ENCODE results near the gene ARMC2.
"Not testable (repeated sequence)": the region's sequence is repeated elsewhere in the genome, so short reads cannot be mapped to it uniquely, and the experiment has no call there.

ARMC2 gene, protein sequence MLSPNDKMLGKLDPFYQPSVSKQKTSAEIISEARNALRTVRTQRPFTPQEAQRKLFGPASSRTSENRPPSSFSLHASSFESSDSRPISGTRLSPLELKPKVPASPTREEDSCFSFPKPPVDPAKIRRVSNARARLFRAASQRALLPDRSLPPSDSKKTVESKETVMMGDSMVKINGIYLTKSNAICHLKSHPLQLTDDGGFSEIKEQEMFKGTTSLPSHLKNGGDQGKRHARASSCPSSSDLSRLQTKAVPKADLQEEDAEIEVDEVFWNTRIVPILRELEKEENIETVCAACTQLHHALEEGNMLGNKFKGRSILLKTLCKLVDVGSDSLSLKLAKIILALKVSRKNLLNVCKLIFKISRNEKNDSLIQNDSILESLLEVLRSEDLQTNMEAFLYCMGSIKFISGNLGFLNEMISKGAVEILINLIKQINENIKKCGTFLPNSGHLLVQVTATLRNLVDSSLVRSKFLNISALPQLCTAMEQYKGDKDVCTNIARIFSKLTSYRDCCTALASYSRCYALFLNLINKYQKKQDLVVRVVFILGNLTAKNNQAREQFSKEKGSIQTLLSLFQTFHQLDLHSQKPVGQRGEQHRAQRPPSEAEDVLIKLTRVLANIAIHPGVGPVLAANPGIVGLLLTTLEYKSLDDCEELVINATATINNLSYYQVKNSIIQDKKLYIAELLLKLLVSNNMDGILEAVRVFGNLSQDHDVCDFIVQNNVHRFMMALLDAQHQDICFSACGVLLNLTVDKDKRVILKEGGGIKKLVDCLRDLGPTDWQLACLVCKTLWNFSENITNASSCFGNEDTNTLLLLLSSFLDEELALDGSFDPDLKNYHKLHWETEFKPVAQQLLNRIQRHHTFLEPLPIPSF

DNA sequence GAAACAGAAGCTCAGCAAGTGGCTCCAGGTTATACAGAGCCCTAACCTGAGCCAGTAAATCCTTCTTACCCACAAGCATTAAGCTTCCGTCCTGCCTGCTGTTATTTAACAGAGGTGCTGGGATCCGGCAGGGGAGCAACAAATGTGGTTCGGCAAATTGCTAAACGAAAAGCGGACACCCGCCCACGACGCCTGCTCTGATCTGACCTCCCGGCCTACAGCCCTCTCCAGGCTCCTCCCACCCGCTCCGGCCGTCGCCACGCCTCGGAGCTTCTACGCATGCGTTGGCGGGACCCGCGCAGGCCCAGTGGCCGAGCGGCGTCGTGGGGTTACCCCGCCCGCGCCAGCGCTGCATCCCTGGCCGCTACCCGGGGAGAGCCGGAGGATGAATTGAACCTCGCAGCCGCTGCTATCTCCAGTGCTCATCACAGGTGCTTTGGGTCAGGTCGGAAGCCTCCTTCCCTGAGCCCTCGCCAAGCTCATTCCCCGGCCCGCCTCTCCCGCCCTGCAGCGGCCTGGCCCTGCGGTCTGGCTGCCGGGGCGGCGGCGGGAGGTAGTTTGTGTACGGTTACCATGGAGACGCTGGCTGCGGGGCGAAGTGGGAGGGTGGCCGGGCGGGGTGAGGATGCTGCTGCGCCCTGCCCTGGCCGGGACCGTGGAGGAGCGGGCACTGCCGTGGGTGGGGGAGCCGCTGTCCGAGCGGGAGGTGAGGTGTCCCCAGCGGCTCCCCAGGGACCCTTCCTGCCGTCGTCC, at the start of gene ARMC2:
TSS of gene ARMC2 (plus strand) at position 307 of the 753 bp plus-strand sequence. CDS start 5,846 bp downstream, outside the sequence.
- DNase-seq (ENCODE audit: low read depth in 3 of 3), result peak; percentile 69 to 85 (median 76)

DNA sequence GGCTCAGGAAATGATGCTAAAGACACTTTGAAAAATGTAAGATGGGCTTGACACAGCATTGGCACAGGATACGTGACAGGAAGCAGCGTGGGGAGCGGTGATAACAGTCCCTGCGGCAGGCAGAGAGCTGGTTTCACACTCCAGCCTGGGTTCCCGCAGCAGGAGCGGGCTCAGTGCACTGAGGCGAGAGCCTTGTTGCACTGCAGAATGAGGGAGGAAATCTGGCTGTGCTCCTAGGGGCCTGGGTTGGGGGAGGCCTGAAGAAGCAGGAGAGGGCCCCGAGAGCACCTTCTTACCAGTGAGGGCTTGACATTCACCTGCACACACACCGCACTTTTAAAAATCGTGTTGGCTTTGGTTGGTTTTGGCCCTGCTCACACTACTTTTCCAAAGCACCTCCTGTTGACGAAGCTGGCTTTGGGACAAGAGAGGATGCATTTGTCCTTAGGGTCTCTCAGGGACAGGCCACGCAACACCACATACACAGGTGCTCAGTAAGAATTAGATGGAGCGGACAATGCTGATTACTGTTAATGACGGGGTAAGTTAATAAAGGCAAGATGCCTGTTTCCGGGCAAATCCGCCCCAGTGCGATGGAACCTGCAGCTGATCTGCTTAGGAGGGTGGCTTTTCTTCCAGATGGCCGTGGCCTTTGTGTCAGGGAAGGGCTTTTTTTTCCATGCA, 49.4 kb upstream of the ARMC2 start:
- DNase-seq (ENCODE audit: low read depth in 3 of 3), result peak; percentile 14 to 46 (median 28)

DNA sequence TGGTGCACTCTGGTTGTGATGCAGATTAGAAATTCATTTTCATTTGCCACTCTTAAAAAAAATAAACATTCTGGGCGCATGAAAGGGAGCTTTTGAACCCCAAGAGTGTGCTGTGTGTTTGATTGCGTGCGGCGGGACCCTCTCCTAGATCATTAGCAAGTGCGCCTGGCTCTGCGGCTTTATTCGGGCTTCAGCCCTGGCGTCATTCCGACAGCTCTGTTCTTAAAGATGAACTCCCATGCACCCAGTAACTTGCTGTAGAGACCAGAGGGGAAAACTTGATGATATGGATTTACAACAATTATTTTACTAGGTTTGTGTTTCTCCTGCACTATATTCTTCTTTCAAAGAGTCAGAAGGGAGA, 48.9 kb upstream of the ARMC2 start:
- no peak for DNase-seq (ENCODE audit: low read depth in 3 of 3)

DNA sequence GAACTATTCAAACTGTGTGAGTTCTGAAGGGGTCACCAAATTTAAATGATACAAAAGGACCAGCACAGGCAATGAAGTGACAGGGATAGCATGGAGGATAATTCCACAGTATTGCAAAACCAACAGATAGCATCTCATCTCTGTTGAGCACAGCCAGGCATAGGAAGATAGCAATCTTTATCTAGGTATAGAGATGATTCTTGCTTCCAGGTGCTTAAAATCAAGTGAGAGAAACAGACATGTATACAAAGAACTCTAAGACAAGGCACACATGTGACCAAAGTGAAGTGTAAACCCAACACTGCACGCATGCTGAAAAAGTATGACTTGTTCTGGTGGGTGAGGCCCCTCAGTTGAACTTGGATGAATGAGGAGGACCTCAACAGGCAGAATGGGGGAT, 48.4 kb upstream of the ARMC2 start:
- no peak for DNase-seq (ENCODE audit: low read depth in 3 of 3)

DNA sequence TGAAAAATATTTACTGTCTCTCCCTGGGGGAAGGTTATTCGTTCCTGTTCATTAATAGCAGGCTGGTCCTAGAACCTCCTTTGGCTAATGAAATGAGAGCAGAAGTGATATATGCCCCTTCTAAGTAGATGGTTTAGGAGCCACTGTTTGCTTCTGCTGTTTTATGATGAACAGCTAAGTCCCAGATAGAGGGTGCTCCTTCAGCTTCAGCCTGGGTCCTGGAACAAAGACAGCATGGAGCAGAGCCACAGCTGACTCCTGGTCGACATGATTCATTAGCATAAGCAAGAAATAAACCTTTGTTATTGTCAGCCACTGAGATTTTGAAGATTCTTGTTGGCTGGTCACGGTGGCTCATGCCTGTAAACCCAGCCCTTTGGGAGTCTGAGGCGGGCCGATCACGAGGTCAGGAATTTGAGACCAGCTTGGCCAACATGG, 47.8 kb upstream of the ARMC2 start:
- DNase-seq (ENCODE audit: low read depth in 3 of 3), result no peak

DNA sequence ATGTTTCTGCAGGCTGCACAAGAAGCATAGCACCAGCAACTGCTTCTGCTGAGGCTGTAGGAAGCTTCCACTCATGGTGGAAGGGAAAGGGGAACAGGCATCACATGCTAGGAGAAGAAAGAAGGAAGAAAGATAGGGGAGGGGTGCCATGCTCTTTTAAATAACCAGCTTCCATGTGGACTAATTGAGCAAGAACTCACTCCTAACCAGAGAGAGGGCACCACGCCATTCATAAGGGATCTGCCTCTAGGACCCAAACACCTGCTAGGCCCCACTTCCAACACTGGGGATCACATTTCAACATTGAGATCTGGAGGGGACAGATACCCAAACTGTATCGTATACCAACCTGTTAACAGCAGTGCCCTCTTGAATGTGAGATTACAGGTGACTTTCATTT, 46.9 kb upstream of the ARMC2 start:
- DNase-seq (ENCODE audit: low read depth in 3 of 3), result no peak

DNA sequence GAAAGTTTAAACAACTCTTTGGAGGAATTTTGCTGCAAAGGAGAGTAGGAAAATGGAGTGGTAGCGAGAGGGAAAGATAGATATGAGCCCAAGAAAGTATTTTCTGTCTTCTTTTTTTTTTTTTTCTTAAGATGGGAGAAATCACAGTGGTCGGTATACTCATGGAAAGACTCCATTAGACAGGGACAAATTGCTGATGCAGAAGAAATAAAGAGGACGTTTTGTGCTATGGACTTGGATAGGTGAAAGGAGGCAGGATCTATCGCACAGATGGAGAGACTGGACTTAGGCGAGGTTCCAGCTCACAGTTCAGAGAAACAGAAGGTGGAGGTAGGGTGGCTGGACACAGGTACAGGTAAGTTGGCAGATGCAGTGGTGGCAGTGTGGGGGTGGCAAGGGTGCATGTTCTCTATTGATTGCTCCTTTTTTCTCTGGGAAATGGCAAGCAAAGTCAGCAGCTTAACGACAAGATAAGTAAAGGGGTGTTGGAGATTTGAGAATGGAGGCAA, 44.2 kb upstream of the ARMC2 start:
- DNase-seq (ENCODE audit: low read depth in 3 of 3), result no peak

DNA sequence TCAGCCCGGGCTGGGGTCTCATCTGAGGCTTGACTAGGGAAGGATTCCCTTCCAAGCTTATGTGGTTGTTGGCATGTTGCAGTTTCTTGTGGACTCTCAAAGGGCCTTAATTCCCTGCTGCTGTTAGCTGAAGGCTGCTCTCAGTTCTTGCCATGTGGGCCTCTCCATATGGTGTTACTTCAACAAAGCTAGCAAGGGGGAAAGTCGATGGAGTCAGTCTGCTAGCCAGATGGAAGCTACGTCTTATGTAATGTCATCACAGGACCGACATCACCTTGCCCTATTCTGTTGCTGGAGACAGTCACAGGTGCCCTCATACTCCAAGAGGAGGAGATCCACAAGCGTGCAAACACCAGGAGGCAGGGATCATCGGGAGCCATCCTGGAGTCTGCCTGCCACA, 43.3 kb upstream of the ARMC2 start:
- no peak for DNase-seq (ENCODE audit: low read depth in 3 of 3)

DNA sequence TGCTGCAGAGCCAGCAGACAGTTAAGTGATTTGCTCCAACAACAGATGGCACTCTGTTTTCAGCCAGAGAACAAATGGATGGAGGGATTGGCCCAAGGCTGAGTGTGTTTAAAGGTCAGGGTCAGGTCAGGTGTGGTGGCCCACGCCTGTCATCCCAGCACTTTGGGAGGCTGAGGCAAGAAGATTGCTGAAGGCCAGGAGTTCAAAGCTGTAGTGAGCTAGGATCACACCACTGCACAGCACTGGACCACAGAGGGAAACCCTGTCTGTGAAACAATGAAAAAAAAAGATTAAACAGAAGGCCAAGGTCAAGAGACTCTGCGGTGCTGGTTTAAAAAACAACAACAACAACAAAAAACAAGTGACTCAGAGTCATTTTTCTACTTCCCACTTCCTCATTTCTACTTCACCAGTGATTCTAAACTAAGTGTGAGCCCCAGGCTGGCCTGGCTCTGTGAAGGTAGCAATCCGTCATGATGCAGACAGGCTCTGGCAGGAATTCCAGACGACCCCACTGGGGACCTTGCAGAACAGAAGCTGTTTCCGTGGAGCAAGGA, 42.5 kb upstream of the ARMC2 start:
- DNase-seq (ENCODE audit: low read depth in 3 of 3), result no peak

DNA sequence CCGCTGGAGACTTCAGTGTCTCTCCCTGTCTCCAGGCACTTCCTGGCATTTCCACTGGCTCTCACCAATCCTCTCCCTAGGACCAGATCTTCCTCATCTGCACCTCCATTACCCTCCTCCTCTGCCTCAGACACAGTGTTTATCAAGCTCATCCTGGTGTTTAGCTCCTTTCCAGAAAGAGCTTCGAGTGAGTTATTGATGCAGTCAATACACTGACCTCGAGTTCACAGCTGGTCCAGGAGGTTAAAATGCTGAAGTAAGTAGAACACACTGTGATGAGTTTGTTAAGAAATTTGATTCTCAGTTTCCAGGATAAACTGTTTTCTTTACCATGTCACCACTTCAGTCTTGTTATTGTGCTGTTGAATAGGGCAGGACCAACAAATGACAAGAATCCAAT, 42.1 kb upstream of the ARMC2 start:
- no peak for DNase-seq (ENCODE audit: low read depth in 3 of 3)

DNA sequence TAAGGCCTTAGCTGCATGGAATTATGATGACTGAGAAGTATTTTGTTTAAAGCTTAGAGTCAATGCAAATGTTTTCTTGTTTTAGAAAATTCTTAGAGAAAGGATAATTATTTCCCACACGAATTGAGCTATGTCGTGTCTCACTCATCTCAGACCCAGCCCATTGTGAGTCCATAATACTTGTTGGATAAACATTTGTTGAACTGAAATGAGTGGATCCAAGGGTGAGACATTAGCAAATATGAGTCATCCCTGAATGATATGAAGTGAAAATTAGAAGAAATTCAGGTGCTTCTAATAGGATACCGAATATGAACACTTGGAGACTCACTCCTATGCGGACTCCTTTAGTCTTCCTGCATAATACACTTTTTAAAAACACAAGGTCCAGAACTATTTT, 41.6 kb upstream of the ARMC2 start:
- no peak for DNase-seq (ENCODE audit: low read depth in 3 of 3)

DNA sequence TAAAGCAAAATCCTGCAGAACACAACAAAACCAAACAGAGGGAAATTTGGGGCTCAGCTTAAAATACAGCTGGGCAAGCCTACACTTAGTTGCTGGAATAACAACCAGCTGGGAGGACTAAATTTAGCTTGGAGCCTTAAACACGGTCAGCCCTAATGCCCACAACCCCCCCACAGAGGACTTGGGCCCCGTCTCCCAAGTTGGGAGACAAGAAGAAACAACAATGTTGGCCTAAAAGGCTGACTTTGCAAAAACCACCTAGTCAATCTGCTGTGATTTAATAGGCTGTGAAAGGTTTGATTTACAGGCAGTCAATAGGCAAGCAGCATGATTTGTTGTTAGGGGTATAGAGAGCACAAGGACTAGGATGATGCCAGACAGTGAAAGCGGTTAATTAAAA, 40.3 kb upstream of the ARMC2 start:
- no peak for DNase-seq (ENCODE audit: low read depth in 3 of 3)

DNA sequence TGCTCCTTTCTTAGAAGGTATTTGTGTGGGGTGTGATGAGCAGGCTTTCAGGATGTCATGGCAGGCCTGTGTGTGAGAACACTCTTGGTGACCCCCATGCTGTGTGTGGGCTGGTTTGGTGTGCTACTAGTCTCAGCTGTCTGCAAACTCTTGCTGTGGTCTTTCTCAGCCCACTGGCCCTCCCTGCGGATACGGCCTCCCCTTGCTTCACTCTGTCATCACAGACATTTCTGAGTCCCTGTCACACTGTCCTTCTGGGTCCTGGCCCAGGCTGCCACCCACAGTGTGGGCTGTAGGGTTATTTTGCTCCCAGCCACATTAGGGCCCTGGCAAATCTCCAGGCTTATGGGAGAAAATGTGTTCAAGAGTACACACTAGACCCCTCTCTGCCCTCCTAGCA, 39.0 kb upstream of the ARMC2 start:
- no peak for DNase-seq (ENCODE audit: low read depth in 3 of 3)

DNA sequence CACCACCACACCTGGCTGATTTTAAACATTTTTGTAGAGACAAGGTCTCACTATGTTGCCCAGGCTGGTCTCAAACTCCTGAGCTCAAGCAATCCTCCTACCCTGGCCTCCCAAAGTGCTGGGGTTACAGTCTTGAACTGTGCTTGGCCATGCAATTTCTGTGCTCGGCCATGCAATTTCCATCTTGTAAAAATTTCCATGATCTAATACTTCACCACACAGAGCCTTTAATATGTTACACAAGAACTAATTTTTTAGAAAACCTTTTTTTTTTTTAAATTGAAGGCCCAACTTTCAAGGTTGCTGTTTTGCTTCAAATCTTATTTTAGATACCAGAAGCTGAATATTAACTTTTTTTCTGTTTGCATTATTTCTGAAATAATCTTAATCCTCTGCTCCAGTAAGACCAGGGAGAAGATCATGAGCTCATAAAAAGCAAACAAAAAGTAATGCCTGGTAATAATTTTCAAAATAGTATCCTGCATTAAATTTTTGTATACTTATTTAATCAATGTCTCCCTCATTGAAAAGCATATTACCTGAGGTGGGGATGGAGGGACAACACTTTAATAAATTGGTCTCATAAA, 38.1 kb upstream of the ARMC2 start:
- DNase-seq (ENCODE audit: low read depth in 3 of 3), result no peak

DNA sequence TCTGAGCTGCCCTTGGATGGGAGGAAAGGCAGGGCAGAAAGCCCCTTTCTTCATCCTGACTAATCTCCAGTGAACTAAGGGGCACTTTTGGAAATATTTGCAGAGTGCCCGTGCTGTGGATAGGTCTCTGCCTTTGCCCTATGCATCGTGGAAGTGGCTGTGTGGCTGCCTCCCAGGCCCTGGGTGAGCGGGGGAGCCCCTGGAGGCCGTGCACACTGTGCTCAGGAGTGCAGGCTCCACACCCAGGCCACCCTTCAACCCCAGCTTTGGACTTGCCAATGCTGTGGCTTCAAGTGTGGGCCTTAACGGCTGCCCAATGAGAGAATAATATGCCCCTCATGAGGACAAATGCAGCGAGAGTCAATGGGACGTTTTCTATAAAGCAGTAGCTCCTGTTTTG, 36.7 kb upstream of the ARMC2 start:
- DNase-seq (ENCODE audit: low read depth in 3 of 3), result no peak

DNA sequence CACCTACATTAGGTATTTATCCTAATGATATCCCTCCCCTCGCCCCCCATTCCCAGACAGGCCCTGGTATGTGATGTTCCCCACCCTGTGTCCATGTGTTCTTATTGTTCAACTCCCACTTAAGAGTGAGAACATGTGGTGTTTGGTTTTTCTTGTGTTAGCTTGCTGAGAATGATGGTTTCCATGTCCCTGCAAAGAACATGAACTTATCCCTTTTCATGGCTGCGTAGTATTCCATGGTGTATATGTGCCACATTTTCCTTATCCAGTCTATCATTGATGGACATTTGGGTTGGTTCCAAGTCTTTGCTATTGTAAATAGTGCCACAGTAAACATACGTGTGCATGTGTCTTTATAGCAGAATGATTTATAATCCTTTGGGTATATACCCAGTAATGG, 35.0 kb upstream of the ARMC2 start:
- DNase-seq (ENCODE audit: low read depth in 3 of 3), result not testable (repeated sequence)

DNA sequence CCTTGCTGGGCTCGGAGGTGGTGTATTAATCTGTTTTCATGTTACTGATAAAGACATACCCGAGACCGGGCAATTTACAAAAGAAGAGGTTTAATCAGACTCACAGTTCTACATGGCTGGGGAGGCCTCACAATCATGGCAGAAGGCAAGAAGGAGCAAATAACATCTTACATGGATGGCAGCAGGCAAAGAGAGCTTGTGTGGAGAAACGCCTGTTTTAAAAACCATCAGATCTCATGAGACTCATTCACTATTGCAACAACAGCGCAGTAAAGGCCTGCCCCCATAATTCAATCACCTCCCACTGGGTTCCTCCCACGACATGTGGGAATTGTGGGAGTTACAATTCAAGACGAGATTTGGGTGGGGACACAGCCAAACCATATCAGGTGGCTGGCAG, 30.9 kb upstream of the ARMC2 start:
- DNase-seq (ENCODE audit: low read depth in 3 of 3), result not testable (repeated sequence)

DNA sequence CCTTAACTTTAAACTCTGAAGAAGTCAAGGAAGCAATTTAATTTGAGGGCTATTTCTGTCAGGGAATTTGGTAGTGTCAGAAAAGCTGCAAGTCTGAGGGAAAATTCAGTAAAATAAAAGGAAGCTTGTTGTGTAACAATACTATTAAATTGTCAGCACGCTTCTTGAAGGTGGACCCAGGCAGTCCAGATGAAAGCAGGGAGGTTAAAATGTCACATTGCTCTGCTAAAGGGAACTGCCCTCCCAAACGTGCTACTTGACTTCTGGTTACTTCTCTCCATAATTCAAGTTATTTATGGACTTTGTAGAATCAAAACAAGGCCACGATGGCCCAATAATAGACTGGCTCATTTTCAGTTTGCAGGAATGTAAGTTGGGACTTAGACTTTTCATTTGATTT, 28.2 kb upstream of the ARMC2 start:
- no peak for DNase-seq (ENCODE audit: low read depth in 3 of 3)

DNA sequence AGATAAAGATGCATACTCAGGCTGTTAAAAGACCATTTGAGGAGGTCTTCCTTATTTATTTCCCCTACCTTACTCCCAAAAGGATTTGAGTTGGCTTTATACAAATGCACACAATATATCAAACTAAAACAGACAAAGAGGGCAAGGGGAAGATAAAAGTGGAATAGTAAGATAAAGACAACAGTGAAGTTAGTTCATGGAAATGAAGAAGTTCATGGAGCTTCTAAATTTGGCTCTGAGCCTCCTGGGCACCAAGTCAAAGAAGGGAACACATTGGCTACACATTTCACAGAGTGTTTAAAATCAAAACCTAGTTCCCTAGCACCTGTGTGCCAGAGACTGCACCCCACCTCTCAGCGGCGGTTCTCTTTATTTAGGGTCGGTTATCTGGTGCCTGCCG, 25.8 kb upstream of the ARMC2 start:
- DNase-seq (ENCODE audit: low read depth in 3 of 3), result no peak

DNA sequence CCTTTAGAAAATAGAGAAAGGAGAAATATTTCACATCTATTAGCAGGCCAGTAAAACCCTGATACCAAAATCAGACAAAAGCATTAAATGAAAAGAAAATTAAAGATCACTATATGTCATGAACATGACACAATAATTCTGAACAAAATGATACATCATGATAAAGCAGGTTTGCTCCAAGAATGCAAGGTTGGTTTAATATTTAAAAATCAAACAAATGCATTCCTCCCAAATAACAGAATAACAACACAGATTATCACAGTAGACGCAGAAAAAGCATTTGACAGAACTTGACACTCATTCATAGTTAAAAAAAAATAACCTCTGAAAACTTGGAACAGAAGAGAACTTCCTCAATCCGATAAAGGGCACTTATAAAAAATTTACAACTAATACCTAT, 22.9 kb upstream of the ARMC2 start:
- DNase-seq (ENCODE audit: low read depth in 3 of 3), result no peak

DNA sequence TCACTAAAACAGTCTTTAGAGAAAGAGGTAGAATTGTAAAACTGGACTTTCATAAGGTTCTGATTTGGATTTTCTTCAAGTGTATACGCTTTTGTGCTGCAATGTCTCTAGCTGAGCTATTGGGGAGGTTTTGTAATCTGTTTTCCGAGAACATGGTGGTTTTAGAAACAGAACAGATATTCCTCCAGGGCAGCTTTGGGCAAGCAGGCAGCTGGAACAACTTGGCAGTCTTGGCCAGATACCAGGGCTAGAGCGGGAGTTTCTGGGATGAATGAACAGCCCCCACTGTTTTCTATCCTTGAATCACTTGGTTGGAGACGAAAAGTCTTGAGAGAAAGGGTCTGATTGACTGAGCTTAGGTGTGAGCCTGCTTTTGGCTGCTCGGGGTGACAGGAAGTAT, 17.1 kb upstream of the ARMC2 start:
- DNase-seq (ENCODE audit: low read depth in 3 of 3), result no peak

Data from stimulated activated CD4-positive, alpha-beta T cell treated with anti-CD3 and anti-CD28 coated beads, TNF-alpha, amount 100 ng/mL, for 48 hours (primary cell).